ENCODE measurements around the gene A1CF. TPM values are rescaled to one million over a fixed set of nuclear protein-coding genes. Genes with fewer than 3 reads are reported as not detected.

The A1CF gene
- polyA plus RNA-seq, 1 donor (not counting 4 experiments of a cell fraction or from before 2014, with no cell fraction given): not detected

- H3K9me1 ChIP-seq (ENCODE audit: control insufficient read depth, extremely low read depth, insufficient read depth, low read length): no peaks in the 10 kb centered on the region
- H3K9ac ChIP-seq (ENCODE audit: control insufficient read depth, extremely low read depth, insufficient read depth, low read length): no peak overlapping the region
- H3K79me2 ChIP-seq (ENCODE audit: control insufficient read depth, insufficient read depth, low read length): no peaks in the 10 kb centered on the region
- no peak overlapping the region for H3K4me2 ChIP-seq (ENCODE audit: control insufficient read depth, extremely low read depth, insufficient read depth, low read depth, low read length)
- FAIRE-seq: no peak
- no peak overlapping the region for H2AFZ ChIP-seq (ENCODE audit: control insufficient read depth, low read length)
- H4K20me1 ChIP-seq (ENCODE audit: control insufficient read depth, extremely low read depth, insufficient read depth, low read length): no peaks in the 10 kb centered on the region
- no peak for DNase-seq (ENCODE audit: low read depth, low spot score)
- H3K9me3 ChIP-seq (ENCODE audit: control insufficient read depth, low read depth, low read length): no peaks in the 10 kb centered on the region
- no peaks in the 10 kb centered on the region for H3K36me3 ChIP-seq (ENCODE audit: control insufficient read depth in 2 of 2, extremely low read depth in 1 of 2, insufficient read depth in 2 of 2, low read length in 2 of 2)
- no peaks in the 10 kb centered on the region for H3K27me3 ChIP-seq (ENCODE audit: control insufficient read depth, extremely low read depth, insufficient read depth, low read length)
- TF ChIP-seq CTCF (optimal IDR thresholded peaks at IDR 0.05 in 1 of 3, IDR thresholded peaks at IDR 0.05 in 1 of 3, conservative IDR thresholded peaks at IDR 0.05 in 1 of 3; ENCODE audit: extremely low read depth in 1 of 3, insufficient read depth in 2 of 3, low read length in 3 of 3) (no peak), EZH2 (IDR thresholded peaks at IDR 0.05; ENCODE audit: low read length) (no peak)
- peaks cover 12% of the 10 kb centered on the region for H3K4me1 ChIP-seq (ENCODE audit: control insufficient read depth, extremely low read depth, insufficient read depth, low read length)
- dilution Hi-C loops (cut with MboI; ENCODE audit: extremely low pct_ligation_motif_present, low sequenced_read_pairs): no loop called here
- H3K27ac ChIP-seq (ENCODE audit: control insufficient read depth, insufficient read depth, low read length): no peak overlapping the region
- H3K4me3 ChIP-seq (ENCODE audit: control insufficient read depth in 2 of 3, extremely low read depth in 1 of 3, insufficient read depth in 2 of 3, low read depth in 1 of 3, low read length in 3 of 3): no peak overlapping the region
Measured at GRCh38 chr10:50853557-50853956, 31.9 kb downstream of the A1CF start.

- H3K4me3 ChIP-seq (ENCODE audit: control insufficient read depth in 2 of 3, extremely low read depth in 1 of 3, insufficient read depth in 2 of 3, low read depth in 1 of 3, low read length in 3 of 3): no peak overlapping the region
- H3K9me3 ChIP-seq (ENCODE audit: control insufficient read depth, low read depth, low read length): no peaks in the 10 kb centered on the region
- H4K20me1 ChIP-seq (ENCODE audit: control insufficient read depth, extremely low read depth, insufficient read depth, low read length): no peaks in the 10 kb centered on the region
- H3K27me3 ChIP-seq (ENCODE audit: control insufficient read depth, extremely low read depth, insufficient read depth, low read length): no peaks in the 10 kb centered on the region
- no peaks in the 10 kb centered on the region for H3K36me3 ChIP-seq (ENCODE audit: control insufficient read depth in 2 of 2, extremely low read depth in 1 of 2, insufficient read depth in 2 of 2, low read length in 2 of 2)
- H3K9ac ChIP-seq (ENCODE audit: control insufficient read depth, extremely low read depth, insufficient read depth, low read length): no peak overlapping the region
- H3K4me2 ChIP-seq (ENCODE audit: control insufficient read depth, extremely low read depth, insufficient read depth, low read depth, low read length): no peak overlapping the region
- H2AFZ ChIP-seq (ENCODE audit: control insufficient read depth, low read length): no peak overlapping the region
- no peak overlapping the region for H3K27ac ChIP-seq (ENCODE audit: control insufficient read depth, insufficient read depth, low read length)
- H3K4me1 ChIP-seq (ENCODE audit: control insufficient read depth, extremely low read depth, insufficient read depth, low read length): peaks cover 12% of the 10 kb centered on the region
- dilution Hi-C loops (cut with MboI; ENCODE audit: extremely low pct_ligation_motif_present, low sequenced_read_pairs): no loop called here
- DNase-seq (ENCODE audit: low read depth, low spot score): no peak
- no peak for TF ChIP-seq CTCF (optimal IDR thresholded peaks at IDR 0.05 in 1 of 3, IDR thresholded peaks at IDR 0.05 in 1 of 3, conservative IDR thresholded peaks at IDR 0.05 in 1 of 3; ENCODE audit: extremely low read depth in 1 of 3, insufficient read depth in 2 of 3, low read length in 3 of 3)
- TF ChIP-seq EZH2 (IDR thresholded peaks at IDR 0.05; ENCODE audit: low read length): no peak
- FAIRE-seq: no peak
- H3K9me1 ChIP-seq (ENCODE audit: control insufficient read depth, extremely low read depth, insufficient read depth, low read length): no peaks in the 10 kb centered on the region
- no peaks in the 10 kb centered on the region for H3K79me2 ChIP-seq (ENCODE audit: control insufficient read depth, insufficient read depth, low read length)
Measured at GRCh38 chr10:50851884-50852671, 33.3 kb downstream of the A1CF start.
